ENCODE results near the gene GFRA1. TPM values are rescaled to one million over a fixed set of nuclear protein-coding genes. Genes with fewer than 3 reads are reported as not detected.

Gene GFRA1
- total and polyA plus RNA-seq, 2 donors (not counting 1 experiment from before 2014, with no cell fraction given) = 6.3 to 29.6 TPM

DNA sequence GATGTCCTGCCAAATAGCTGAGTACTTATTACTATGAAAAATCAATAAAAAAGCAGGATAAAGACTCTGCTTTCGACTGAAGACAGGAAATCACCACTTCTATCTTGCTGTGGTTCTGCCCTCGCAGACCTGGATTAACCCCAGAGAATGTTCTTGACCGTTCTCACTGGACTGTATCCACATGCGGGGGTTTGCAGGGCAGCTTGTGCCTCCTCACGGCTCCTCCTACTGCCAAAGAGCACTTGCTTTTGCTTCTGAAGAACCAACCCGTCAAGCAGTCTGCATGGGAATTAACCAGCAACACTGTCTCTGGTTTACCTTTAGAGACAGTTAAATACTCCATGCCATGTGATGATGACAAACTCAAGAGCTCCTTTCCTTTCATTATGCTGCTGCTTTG is 184.0 kb downstream of the GFRA1 start:
- H3K4me1 ChIP-seq (ENCODE audit: control insufficient read depth, extremely low read depth, insufficient read depth, low read length) = no peaks in the 10 kb centered on the region
- H3K9ac ChIP-seq (ENCODE audit: insufficient read depth, low read length) = no peak overlapping the region
- TF ChIP-seq, protein P1, sequence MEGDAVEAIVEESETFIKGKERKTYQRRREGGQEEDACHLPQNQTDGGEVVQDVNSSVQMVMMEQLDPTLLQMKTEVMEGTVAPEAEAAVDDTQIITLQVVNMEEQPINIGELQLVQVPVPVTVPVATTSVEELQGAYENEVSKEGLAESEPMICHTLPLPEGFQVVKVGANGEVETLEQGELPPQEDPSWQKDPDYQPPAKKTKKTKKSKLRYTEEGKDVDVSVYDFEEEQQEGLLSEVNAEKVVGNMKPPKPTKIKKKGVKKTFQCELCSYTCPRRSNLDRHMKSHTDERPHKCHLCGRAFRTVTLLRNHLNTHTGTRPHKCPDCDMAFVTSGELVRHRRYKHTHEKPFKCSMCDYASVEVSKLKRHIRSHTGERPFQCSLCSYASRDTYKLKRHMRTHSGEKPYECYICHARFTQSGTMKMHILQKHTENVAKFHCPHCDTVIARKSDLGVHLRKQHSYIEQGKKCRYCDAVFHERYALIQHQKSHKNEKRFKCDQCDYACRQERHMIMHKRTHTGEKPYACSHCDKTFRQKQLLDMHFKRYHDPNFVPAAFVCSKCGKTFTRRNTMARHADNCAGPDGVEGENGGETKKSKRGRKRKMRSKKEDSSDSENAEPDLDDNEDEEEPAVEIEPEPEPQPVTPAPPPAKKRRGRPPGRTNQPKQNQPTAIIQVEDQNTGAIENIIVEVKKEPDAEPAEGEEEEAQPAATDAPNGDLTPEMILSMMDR (conservative IDR thresholded peaks at IDR 0.05 in 1 of 2, IDR thresholded peaks at IDR 0.05 in 1 of 2; ENCODE audit: low read depth in 1 of 2, low read length in 2 of 2) = no peak
- TF ChIP-seq EZH2 (IDR thresholded peaks at IDR 0.05; ENCODE audit: low read length, missing control alignments) = no peak
- H3K27ac ChIP-seq (ENCODE audit: insufficient read depth, low read length) = no peak overlapping the region
- H3K27me3 ChIP-seq (ENCODE audit: control insufficient read depth, insufficient read depth, low read length) = no peaks in the 10 kb centered on the region
- no peaks in the 10 kb centered on the region for H3K36me3 ChIP-seq (ENCODE audit: control insufficient read depth, insufficient read depth, low read length)
- no peak for DNase-seq (ENCODE audit: low read depth in 2 of 2)
- H3K4me2 ChIP-seq (ENCODE audit: extremely low read depth, insufficient read depth, low read length) = no peak overlapping the region
- no peaks in the 10 kb centered on the region for H4K20me1 ChIP-seq (ENCODE audit: control insufficient read depth, extremely low read depth, insufficient read depth, low read length)
- no peaks in the 10 kb centered on the region for H3K79me2 ChIP-seq (ENCODE audit: control insufficient read depth, insufficient read depth, low read length)
- H3K9me3 ChIP-seq (ENCODE audit: control insufficient read depth, insufficient read depth, low read depth, low read length) = no peaks in the 10 kb centered on the region
- no peak overlapping the region for H2AFZ ChIP-seq (ENCODE audit: low read length)
- no peak overlapping the region for H3K4me3 ChIP-seq (replicated peaks in 1 of 4; ENCODE audit: control extremely low read depth in 1 of 4, insufficient read depth in 1 of 4, low read depth in 3 of 4, low read length in 4 of 4)

DNA sequence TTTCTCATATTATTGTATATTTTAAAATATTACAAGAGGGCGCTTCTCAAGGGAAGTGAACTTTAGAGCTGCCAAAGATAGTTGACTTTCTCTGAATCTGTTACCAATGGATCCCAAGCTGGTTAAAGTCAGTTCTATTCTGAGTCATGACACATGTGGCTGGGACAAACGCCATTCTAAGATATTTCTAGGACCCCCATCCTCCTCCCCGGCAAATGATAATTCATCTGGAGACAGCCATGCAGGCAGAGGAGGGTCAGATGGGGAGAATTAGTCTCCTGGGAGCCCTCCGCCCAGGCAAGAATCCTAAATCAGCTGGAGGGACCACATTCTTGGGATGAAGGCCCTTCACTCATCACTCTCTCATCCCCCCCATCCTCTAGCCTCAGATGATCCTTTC is 187.7 kb downstream of the GFRA1 start:
- H3K4me1 ChIP-seq (ENCODE audit: control insufficient read depth, extremely low read depth, insufficient read depth, low read length) = peaks cover 3% of the 10 kb centered on the region
- no peak overlapping the region for H3K4me3 ChIP-seq (replicated peaks in 1 of 4; ENCODE audit: control extremely low read depth in 1 of 4, insufficient read depth in 1 of 4, low read depth in 3 of 4, low read length in 4 of 4)
- no peaks in the 10 kb centered on the region for H3K9me3 ChIP-seq (ENCODE audit: control insufficient read depth, insufficient read depth, low read depth, low read length)
- H3K9ac ChIP-seq (ENCODE audit: insufficient read depth, low read length) = no peak overlapping the region
- no peak overlapping the region for H3K27ac ChIP-seq (ENCODE audit: insufficient read depth, low read length)
- no peaks in the 10 kb centered on the region for H3K36me3 ChIP-seq (ENCODE audit: control insufficient read depth, insufficient read depth, low read length)
- TF ChIP-seq, protein P1 (conservative IDR thresholded peaks at IDR 0.05 in 1 of 2, IDR thresholded peaks at IDR 0.05 in 1 of 2; ENCODE audit: low read depth in 1 of 2, low read length in 2 of 2) = no peak
- TF ChIP-seq EZH2 (IDR thresholded peaks at IDR 0.05; ENCODE audit: low read length, missing control alignments) = no peak
- no peaks in the 10 kb centered on the region for H3K27me3 ChIP-seq (ENCODE audit: control insufficient read depth, insufficient read depth, low read length)
- no peaks in the 10 kb centered on the region for H4K20me1 ChIP-seq (ENCODE audit: control insufficient read depth, extremely low read depth, insufficient read depth, low read length)
- H2AFZ ChIP-seq (ENCODE audit: low read length) = no peak overlapping the region
- DNase-seq (ENCODE audit: low read depth in 2 of 2) = no peak
- H3K4me2 ChIP-seq (ENCODE audit: extremely low read depth, insufficient read depth, low read length) = no peak overlapping the region
- H3K79me2 ChIP-seq (ENCODE audit: control insufficient read depth, insufficient read depth, low read length) = no peaks in the 10 kb centered on the region

GRCh38 chr10:116084161-116084560 is 188.8 kb downstream of the GFRA1 start:
- H3K4me1 ChIP-seq (ENCODE audit: control insufficient read depth, extremely low read depth, insufficient read depth, low read length) = peaks cover 3% of the 10 kb centered on the region
- no peak overlapping the region for H2AFZ ChIP-seq (ENCODE audit: low read length)
- no peak overlapping the region for H3K4me2 ChIP-seq (ENCODE audit: extremely low read depth, insufficient read depth, low read length)
- no peak overlapping the region for H3K9ac ChIP-seq (ENCODE audit: insufficient read depth, low read length)
- H3K4me3 ChIP-seq (replicated peaks in 1 of 4; ENCODE audit: control extremely low read depth in 1 of 4, insufficient read depth in 1 of 4, low read depth in 3 of 4, low read length in 4 of 4) = no peak overlapping the region
- DNase-seq (ENCODE audit: low read depth in 2 of 2) = peak in 1 of 2 donors; percentile 63
- H3K79me2 ChIP-seq (ENCODE audit: control insufficient read depth, insufficient read depth, low read length) = no peaks in the 10 kb centered on the region
- H3K27ac ChIP-seq (ENCODE audit: insufficient read depth, low read length) = no peak overlapping the region
- H4K20me1 ChIP-seq (ENCODE audit: control insufficient read depth, extremely low read depth, insufficient read depth, low read length) = no peaks in the 10 kb centered on the region
- H3K27me3 ChIP-seq (ENCODE audit: control insufficient read depth, insufficient read depth, low read length) = no peaks in the 10 kb centered on the region
- TF ChIP-seq, protein P1 (conservative IDR thresholded peaks at IDR 0.05 in 1 of 2, IDR thresholded peaks at IDR 0.05 in 1 of 2; ENCODE audit: low read depth in 1 of 2, low read length in 2 of 2) = no peak
- no peak for TF ChIP-seq EZH2 (IDR thresholded peaks at IDR 0.05; ENCODE audit: low read length, missing control alignments)
- no peaks in the 10 kb centered on the region for H3K9me3 ChIP-seq (ENCODE audit: control insufficient read depth, insufficient read depth, low read depth, low read length)
- H3K36me3 ChIP-seq (ENCODE audit: control insufficient read depth, insufficient read depth, low read length) = no peaks in the 10 kb centered on the region
